ENCODE results near the gene SERBP1.

Gene SERBP1

DNA sequence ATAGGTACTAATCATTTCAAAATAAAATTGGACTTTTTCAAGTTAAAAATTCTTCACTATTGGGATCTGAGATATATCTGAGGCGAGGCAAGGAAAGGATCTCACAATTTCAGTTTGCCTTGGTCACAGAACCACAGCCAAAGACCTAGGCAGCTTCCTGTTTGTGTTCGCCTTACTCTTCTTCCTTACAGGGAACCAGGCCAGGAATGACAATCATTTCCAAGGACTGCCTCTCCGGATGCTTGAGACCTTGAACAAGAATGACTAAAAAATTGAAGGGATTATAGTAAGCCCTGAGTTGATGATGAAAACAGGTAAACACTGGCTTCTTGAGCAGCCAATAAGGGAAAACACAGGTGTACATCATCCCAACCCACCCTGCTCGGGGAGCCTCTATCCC is 35.2 kb upstream of the SERBP1 start:
- TF ChIP-seq, protein P1, sequence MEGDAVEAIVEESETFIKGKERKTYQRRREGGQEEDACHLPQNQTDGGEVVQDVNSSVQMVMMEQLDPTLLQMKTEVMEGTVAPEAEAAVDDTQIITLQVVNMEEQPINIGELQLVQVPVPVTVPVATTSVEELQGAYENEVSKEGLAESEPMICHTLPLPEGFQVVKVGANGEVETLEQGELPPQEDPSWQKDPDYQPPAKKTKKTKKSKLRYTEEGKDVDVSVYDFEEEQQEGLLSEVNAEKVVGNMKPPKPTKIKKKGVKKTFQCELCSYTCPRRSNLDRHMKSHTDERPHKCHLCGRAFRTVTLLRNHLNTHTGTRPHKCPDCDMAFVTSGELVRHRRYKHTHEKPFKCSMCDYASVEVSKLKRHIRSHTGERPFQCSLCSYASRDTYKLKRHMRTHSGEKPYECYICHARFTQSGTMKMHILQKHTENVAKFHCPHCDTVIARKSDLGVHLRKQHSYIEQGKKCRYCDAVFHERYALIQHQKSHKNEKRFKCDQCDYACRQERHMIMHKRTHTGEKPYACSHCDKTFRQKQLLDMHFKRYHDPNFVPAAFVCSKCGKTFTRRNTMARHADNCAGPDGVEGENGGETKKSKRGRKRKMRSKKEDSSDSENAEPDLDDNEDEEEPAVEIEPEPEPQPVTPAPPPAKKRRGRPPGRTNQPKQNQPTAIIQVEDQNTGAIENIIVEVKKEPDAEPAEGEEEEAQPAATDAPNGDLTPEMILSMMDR (conservative IDR thresholded peaks at IDR 0.05): no peak
- H3K27ac ChIP-seq: peak overlapping the region; percentile 2; the same call in 1 of the 2 replicates

DNA sequence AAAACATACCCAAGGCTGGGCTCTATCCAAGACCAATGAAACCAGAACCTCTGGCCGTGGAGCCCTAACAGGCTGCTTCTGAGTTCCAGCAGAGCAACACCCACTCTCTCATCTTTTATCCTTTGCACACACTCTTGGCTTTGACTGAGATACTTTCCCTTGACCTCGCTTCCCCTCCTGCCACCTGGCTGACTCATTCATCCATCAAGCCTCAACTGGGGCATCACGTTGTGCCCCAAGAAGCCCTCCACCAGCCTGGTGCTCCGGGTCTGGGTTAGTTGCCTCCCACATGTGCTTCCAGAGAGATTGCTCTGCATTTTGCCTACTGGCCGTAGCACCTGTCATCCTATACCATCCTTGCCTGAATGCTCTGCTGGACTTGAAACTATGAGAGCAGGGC is 34.5 kb upstream of the SERBP1 start:
- TF ChIP-seq, protein P1 (conservative IDR thresholded peaks at IDR 0.05): no peak
- H3K27ac ChIP-seq: peak overlapping the region; percentile 2; the same call in 1 of the 2 replicates

DNA sequence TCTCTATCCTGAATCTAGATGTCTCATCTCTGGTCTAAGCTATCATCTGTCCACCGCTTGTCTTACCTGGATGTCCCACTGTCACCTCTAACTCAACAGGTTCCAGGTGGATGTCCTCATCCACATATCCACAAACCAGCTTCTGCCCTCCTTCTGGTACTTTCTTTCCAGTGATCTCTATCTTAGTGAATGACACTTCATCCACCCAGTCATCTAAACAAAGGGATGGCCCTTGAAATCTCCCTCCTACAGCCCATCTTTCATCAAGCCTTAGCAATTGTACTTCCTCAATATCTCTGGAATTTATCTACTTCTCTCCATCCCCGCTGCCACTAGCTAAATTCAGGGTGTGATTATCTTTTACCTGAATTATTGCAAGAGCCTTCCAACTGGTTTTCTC is 33.9 kb upstream of the SERBP1 start:
- no peak overlapping the region for H3K27ac ChIP-seq
- TF ChIP-seq, protein P1 (conservative IDR thresholded peaks at IDR 0.05): no peak

DNA sequence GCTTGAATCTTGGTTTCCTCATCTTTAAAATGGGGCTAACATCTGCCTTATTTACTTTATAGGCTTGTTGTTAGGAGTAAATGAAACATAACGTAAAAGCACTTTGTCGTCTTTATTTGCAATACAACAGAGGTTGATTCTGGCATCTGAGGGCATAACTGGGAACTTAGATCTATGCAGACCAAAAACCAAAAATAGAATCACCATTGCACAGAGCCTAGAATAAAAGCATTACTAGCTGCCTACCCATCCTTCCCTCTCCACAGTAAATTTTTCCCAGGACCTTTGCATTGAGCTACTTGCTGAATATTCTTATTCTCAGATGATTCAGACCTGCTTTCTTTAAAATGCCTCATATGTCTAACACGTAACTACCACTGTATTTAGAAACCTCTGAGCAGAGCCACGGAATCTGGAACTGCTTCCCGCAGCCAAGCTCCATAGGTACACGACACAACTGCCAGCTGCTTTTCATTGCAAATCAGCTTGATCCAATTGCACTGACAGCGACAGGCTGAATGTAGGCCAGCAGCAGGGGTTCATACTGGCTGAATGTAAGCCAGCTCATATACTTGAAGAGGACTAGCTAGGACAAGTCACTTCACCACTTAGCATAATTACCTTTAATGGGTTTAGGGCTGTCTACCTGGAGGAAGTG is 33.2 kb upstream of the SERBP1 start:
- TF ChIP-seq, protein P1 (conservative IDR thresholded peaks at IDR 0.05): no peak
- no peak overlapping the region for H3K27ac ChIP-seq

DNA sequence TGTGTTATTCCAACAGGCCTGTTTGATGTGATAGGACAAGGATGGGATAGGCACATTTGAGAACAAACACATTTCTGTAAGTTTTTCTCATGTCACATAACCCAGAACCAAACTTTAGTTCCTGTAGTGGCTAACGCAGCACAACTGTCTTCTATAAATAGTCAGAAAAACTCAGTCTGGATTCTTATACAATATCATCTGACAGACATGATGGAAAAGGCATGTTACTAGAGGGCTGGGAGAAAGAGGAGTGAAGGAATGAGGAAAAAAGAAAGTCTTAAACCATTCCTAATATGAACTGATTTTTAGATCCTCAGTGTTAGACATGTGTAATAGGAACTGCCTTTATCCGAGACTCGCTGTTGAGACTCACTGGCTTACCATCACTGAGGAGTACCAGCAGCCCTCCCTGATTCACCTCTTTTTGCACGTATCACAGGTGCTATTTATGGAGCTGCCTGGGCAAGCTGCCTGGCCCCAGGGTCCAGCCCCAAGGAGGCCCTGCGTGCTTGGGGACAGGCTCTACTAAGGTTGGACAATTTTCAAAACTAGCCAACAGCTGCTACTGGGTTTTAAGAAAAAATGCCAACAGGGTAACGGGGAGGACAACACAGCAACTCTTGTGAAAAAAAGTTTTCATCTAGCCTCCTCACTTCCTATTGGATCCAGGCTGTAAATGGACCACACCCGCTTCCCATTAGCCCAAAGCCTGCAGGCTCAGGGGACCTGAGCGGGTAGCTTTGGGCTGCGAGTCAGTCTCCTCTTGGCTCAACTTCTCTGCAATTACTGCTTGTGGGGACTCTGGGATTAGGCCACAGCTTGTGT is 30.7 kb upstream of the SERBP1 start:
- H3K27ac ChIP-seq: no peak overlapping the region
- TF ChIP-seq, protein P1 (conservative IDR thresholded peaks at IDR 0.05): no peak

DNA sequence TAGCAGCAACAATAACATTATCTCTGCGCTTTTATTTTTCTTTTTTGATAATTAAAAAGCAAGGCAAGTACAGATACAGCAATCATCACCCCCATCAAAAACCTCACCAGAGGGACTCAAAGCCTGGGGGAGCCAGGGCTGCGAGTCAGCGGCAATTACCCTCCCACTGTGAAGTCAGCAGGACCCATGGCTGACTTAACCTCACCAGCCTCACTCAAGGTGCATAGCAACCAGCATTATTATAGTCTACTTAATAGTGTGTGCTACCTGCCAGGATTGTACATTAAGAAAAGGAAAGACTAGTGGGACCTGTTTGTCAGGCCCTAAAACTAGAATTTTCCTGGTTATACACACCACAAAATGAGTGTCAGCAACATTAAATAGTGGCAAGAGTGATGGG is 28.9 kb upstream of the SERBP1 start:
- H3K27ac ChIP-seq: peak overlapping the region; percentile 19
- TF ChIP-seq, protein P1 (conservative IDR thresholded peaks at IDR 0.05): no peak

DNA sequence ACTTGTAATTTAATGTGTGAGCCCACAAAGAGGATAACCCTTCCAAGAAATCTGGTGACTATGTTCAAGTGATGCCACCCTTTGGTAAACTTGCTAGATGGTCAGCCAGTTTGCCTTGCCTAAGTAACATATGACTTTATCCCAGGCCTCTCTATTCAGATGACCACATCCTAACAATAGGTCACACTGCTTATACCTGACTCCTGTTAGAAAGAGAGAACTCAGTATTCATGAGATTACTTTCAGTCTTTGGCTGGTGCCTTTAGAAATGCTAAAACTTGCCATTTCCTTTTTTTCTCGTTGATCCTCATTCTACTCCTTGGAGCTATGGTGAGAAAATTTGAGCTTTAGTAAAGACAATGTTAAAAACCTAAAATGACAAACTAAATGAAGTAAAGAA is 28.5 kb upstream of the SERBP1 start:
- H3K27ac ChIP-seq: peak overlapping the region; percentile 19
- TF ChIP-seq, protein P1 (conservative IDR thresholded peaks at IDR 0.05): no peak
